ENCODE measurements around the gene SPO11. TPM values are rescaled to one million over a fixed set of nuclear protein-coding genes. Genes with fewer than 3 reads are reported as not detected.

The SPO11 gene
- total and polyA plus RNA-seq, 9 of the 15 experiments (the other 6 are each of a cell fraction or from before 2014, with no cell fraction given), result not detected

- TF ChIP-seq, protein P1, sequence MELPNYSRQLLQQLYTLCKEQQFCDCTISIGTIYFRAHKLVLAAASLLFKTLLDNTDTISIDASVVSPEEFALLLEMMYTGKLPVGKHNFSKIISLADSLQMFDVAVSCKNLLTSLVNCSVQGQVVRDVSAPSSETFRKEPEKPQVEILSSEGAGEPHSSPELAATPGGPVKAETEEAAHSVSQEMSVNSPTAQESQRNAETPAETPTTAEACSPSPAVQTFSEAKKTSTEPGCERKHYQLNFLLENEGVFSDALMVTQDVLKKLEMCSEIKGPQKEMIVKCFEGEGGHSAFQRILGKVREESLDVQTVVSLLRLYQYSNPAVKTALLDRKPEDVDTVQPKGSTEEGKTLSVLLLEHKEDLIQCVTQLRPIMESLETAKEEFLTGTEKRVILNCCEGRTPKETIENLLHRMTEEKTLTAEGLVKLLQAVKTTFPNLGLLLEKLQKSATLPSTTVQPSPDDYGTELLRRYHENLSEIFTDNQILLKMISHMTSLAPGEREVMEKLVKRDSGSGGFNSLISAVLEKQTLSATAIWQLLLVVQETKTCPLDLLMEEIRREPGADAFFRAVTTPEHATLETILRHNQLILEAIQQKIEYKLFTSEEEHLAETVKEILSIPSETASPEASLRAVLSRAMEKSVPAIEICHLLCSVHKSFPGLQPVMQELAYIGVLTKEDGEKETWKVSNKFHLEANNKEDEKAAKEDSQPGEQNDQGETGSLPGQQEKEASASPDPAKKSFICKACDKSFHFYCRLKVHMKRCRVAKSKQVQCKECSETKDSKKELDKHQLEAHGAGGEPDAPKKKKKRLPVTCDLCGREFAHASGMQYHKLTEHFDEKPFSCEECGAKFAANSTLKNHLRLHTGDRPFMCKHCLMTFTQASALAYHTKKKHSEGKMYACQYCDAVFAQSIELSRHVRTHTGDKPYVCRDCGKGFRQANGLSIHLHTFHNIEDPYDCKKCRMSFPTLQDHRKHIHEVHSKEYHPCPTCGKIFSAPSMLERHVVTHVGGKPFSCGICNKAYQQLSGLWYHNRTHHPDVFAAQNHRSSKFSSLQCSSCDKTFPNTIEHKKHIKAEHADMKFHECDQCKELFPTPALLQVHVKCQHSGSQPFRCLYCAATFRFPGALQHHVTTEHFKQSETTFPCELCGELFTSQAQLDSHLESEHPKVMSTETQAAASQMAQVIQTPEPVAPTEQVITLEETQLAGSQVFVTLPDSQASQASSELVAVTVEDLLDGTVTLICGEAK (IDR thresholded peaks at IDR 0.05), result no peak
- TF ChIP-seq, protein P1 (CRISPR knock-in tag; IDR thresholded peaks at IDR 0.05), result no peak
- TF ChIP-seq MED1 (CRISPR knock-in tag; IDR thresholded peaks at IDR 0.05; ENCODE audit: borderline replicate concordance) (no peak), ESRRB (CRISPR knock-in tag; IDR thresholded peaks at IDR 0.05; ENCODE audit: borderline replicate concordance) (no peak), PHF20 (IDR thresholded peaks at IDR 0.05; ENCODE audit: partially characterized antibody) (no peak), NR4A1 (CRISPR knock-in tag; IDR thresholded peaks at IDR 0.05) (no peak), NR4A1 (tag; IDR thresholded peaks at IDR 0.05) (no peak), TEAD1 (CRISPR knock-in tag; IDR thresholded peaks at IDR 0.05) (no peak), MAFK (IDR thresholded peaks at IDR 0.05; ENCODE audit: low read length) (no peak)
These were observed 39.5 kb upstream of the SPO11 start (continued) for GRCh38 chr20:57290178-57290484.
